ENCODE results near the gene TCP11L2.
A peak's percentile ranks its signal among the peaks of the same experiment; 100 is the strongest.
"Not testable (repeated sequence)": the region's sequence is repeated elsewhere in the genome, so short reads cannot be mapped to it uniquely, and the experiment has no call there.

Gene TCP11L2

GRCh38 chr12:106309671-106310505 is 7.4 kb downstream of the TCP11L2 start:
- Histone ChIP-seq H3K9ac (ENCODE audit: low read length) (no peak overlapping the region), H3K4me1 (ENCODE audit: low read length) (peaks cover 14% of the 10 kb centered on the region), H3K9me3 (ENCODE audit: insufficient read depth, low read length) (no peaks in the 10 kb centered on the region), H3K79me2 (ENCODE audit: low read length) (no peaks in the 10 kb centered on the region), H3K36me3 (replicated peaks; ENCODE audit: low read depth, low read length) (no peaks in the 10 kb centered on the region), H3K4me3 (ENCODE audit: low read length) (no peak overlapping the region), H2AFZ (ENCODE audit: low read depth, low read length) (no peak overlapping the region), H3K27me3 (ENCODE audit: low read depth, low read length) (peaks cover 17% of the 10 kb centered on the region; the same call in 1 of the 2 replicates), H4K20me1 (ENCODE audit: insufficient read depth, low read length) (no peaks in the 10 kb centered on the region), H3K4me2 (ENCODE audit: low read length) (no peak overlapping the region), H3K27ac (ENCODE audit: low read length) (no peak overlapping the region)
- no peak for TF ChIP-seq CTCF (IDR thresholded peaks at IDR 0.05; ENCODE audit: low read depth, low read length)
- TF ChIP-seq EZH2phosphoT487 (IDR thresholded peaks at IDR 0.05; ENCODE audit: low read depth): no peak

DNA sequence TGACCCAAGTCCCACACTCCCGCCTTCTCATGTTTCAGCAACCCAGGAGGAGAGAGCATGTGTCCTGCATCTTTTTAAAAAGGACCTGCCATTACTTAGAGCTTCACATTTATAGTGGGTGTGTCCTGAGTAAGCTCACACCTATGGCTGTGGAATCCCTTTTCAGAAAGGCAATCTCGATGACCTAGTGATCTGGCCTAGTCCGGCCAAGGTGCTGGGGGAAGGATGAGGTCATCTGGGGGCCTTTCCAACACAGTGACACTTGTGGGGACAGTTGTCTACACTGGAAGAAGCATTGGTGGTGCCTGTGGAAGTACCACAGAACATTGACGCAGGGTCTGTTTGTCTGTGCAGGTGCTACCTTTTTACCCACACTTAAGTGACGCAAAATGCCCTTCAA is 8.2 kb downstream of the TCP11L2 start:
- no peak overlapping the region for H3K4me3 ChIP-seq (ENCODE audit: low read length)
- H3K9ac ChIP-seq (ENCODE audit: low read length): no peak overlapping the region
- no peak overlapping the region for H2AFZ ChIP-seq (ENCODE audit: low read depth, low read length)
- H4K20me1 ChIP-seq (ENCODE audit: insufficient read depth, low read length): no peaks in the 10 kb centered on the region
- H3K4me1 ChIP-seq (ENCODE audit: low read length): peaks cover 14% of the 10 kb centered on the region
- H3K79me2 ChIP-seq (ENCODE audit: low read length): no peaks in the 10 kb centered on the region
- H3K27ac ChIP-seq (ENCODE audit: low read length): no peak overlapping the region
- H3K4me2 ChIP-seq (ENCODE audit: low read length): no peak overlapping the region
- peaks cover 17% of the 10 kb centered on the region; the same call in 1 of the 2 replicates for H3K27me3 ChIP-seq (ENCODE audit: low read depth, low read length)
- H3K36me3 ChIP-seq (replicated peaks; ENCODE audit: low read depth, low read length): no peaks in the 10 kb centered on the region
- H3K9me3 ChIP-seq (ENCODE audit: insufficient read depth, low read length): no peaks in the 10 kb centered on the region
- TF ChIP-seq CTCF (IDR thresholded peaks at IDR 0.05; ENCODE audit: low read depth, low read length): no peak
- TF ChIP-seq EZH2phosphoT487 (IDR thresholded peaks at IDR 0.05; ENCODE audit: low read depth): no peak

GRCh38 chr12:106311139-106311538 is 8.6 kb downstream of the TCP11L2 start:
- Histone ChIP-seq H3K27me3 (ENCODE audit: low read depth, low read length) (peaks cover 17% of the 10 kb centered on the region; the same call in 1 of the 2 replicates), H3K27ac (ENCODE audit: low read length) (no peak overlapping the region), H2AFZ (ENCODE audit: low read depth, low read length) (no peak overlapping the region), H3K9ac (ENCODE audit: low read length) (no peak overlapping the region), H3K4me3 (ENCODE audit: low read length) (no peak overlapping the region), H3K79me2 (ENCODE audit: low read length) (no peaks in the 10 kb centered on the region), H3K36me3 (replicated peaks; ENCODE audit: low read depth, low read length) (no peaks in the 10 kb centered on the region), H3K4me1 (ENCODE audit: low read length) (peaks cover 9% of the 10 kb centered on the region), H4K20me1 (ENCODE audit: insufficient read depth, low read length) (no peaks in the 10 kb centered on the region), H3K4me2 (ENCODE audit: low read length) (0 out of 2 replicates have a peak overlapping the region, but pooled peaks have one; percentile 3), H3K9me3 (ENCODE audit: insufficient read depth, low read length) (no peaks in the 10 kb centered on the region)
- TF ChIP-seq CTCF (IDR thresholded peaks at IDR 0.05; ENCODE audit: low read depth, low read length): no peak
- no peak for TF ChIP-seq EZH2phosphoT487 (IDR thresholded peaks at IDR 0.05; ENCODE audit: low read depth)

- H3K79me2 ChIP-seq (ENCODE audit: low read length); H4K20me1 ChIP-seq (ENCODE audit: insufficient read depth, low read length); H2AFZ ChIP-seq (ENCODE audit: low read depth, low read length); H3K4me3 ChIP-seq (ENCODE audit: low read length); H3K27ac ChIP-seq (ENCODE audit: low read length); H3K4me1 ChIP-seq (ENCODE audit: low read length); H3K4me2 ChIP-seq (ENCODE audit: low read length); H3K36me3 ChIP-seq (replicated peaks; ENCODE audit: low read depth, low read length); H3K9ac ChIP-seq (ENCODE audit: low read length); H3K9me3 ChIP-seq (ENCODE audit: insufficient read depth, low read length): not testable (repeated sequence)
- peaks cover 17% of the 10 kb centered on the region; the same call in 1 of the 2 replicates for H3K27me3 ChIP-seq (ENCODE audit: low read depth, low read length)
Measured at GRCh38 chr12:106313413-106313812, 10.9 kb downstream of the TCP11L2 start.
